Measurements from ENCODE around the gene VAT1L.
A peak's percentile ranks its signal among the peaks of the same experiment; 100 is the strongest.

The VAT1L gene

GRCh38 chr16:77780378-77780837 is 8.0 kb upstream of the VAT1L start:
- DNase-seq (ENCODE audit: low read depth): no peak
- no peak overlapping the region for H3K4me3 ChIP-seq (ENCODE audit: low read depth, low read length)
- TF ChIP-seq CTCF (IDR thresholded peaks at IDR 0.05; ENCODE audit: insufficient read depth, low read depth, low read length, missing control alignments): no peak

DNA sequence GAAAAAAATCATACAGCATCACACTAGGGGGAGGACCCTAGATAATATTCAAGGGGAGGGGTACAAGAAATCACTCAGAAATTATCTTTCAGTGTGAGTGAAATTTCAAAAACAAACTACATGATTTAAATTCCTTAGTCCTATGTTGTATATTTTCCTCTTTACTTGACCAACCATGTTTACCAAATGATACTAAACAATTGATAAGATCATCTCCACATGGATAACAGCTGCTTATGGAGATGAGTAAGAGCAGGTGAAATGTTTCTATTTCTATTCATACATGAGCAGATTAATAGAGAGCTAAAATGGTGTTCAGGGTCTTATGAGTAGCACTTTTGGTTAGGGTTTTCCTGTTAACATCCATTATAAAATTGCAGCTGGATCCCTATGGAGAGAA is 7.3 kb upstream of the VAT1L start:
- no peak for DNase-seq (ENCODE audit: low read depth)
- no peak for TF ChIP-seq CTCF (IDR thresholded peaks at IDR 0.05; ENCODE audit: insufficient read depth, low read depth, low read length, missing control alignments)
- no peak overlapping the region for H3K4me3 ChIP-seq (ENCODE audit: low read depth, low read length)

DNA sequence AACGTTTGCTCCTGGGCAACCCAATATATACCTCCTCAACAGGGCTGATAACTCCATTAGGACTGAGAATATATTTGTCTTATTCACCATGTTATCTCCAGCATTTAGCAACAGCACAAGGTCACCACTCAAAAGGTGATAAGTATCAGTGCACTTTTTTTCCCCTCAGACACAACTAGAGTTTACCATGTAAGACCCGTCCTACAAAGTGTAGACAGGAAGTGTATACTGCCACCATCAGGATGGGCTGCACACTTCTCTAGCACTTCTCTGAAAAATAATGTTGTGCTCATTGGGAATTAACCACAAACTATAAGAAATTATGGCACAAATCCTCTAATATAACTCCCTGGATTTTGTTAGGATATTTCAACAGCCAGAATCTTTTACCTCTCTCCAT is 5.7 kb upstream of the VAT1L start:
- TF ChIP-seq CTCF (IDR thresholded peaks at IDR 0.05; ENCODE audit: insufficient read depth, low read depth, low read length, missing control alignments): no peak
- no peak overlapping the region for H3K4me3 ChIP-seq (ENCODE audit: low read depth, low read length)
- no peak for DNase-seq (ENCODE audit: low read depth)

- DNase-seq (ENCODE audit: low read depth): no peak
- TF ChIP-seq CTCF (IDR thresholded peaks at IDR 0.05; ENCODE audit: insufficient read depth, low read depth, low read length, missing control alignments): peak; percentile 14
- no peak overlapping the region for H3K4me3 ChIP-seq (ENCODE audit: low read depth, low read length)
These were observed 3.7 kb upstream of the VAT1L start for GRCh38 chr16:77784441-77785372.

GRCh38 chr16:77785373-77785764 is 3.0 kb upstream of the VAT1L start:
- no peak for DNase-seq (ENCODE audit: low read depth)
- TF ChIP-seq CTCF (IDR thresholded peaks at IDR 0.05; ENCODE audit: insufficient read depth, low read depth, low read length, missing control alignments): no peak

GRCh38 chr16:77786186-77786847 is 2.0 kb upstream of the VAT1L start:
- no peak for DNase-seq (ENCODE audit: low read depth)
- TF ChIP-seq CTCF (IDR thresholded peaks at IDR 0.05; ENCODE audit: insufficient read depth, low read depth, low read length, missing control alignments): no peak
- no peak overlapping the region for H3K4me3 ChIP-seq (ENCODE audit: low read depth, low read length)

More at GRCh38 chr16:77785373-77785764, 3.0 kb upstream of the VAT1L start:
- no peak overlapping the region for H3K4me3 ChIP-seq (ENCODE audit: low read depth, low read length)

Measured in GM12865 (cell line).